8988T (cell line): Measurements from ENCODE around the gene PXDN.
"Not testable (repeated sequence)": the region's sequence is repeated elsewhere in the genome, so short reads cannot be mapped to it uniquely, and the experiment has no call there.

Experiments used
- DNase-seq: peaks from one replicate; pipeline ENCODE4 v3.0.0; 2011

PXDN gene

GRCh38 chr2:1740716-1741589, 3.4 kb downstream of the PXDN start:
- no peak for DNase-seq

- DNase-seq = no peak
Observed at GRCh38 chr2:1739961-1740715, 4.2 kb downstream of the PXDN start.

GRCh38 chr2:1739322-1739957, 4.9 kb downstream of the PXDN start:
- DNase-seq = no peak

GRCh38 chr2:1738646-1739302, 5.5 kb downstream of the PXDN start:
- DNase-seq = no peak

GRCh38 chr2:1738163-1738562, 6.2 kb downstream of the PXDN start:
- no peak for DNase-seq

GRCh38 chr2:1736997-1737480, 7.3 kb downstream of the PXDN start:
- DNase-seq = no peak

GRCh38 chr2:1736045-1736444, 8.3 kb downstream of the PXDN start:
- DNase-seq = no peak

GRCh38 chr2:1733298-1733697, 11.0 kb downstream of the PXDN start:
- not testable (repeated sequence) for DNase-seq

- DNase-seq = no peak
Observed at GRCh38 chr2:1731963-1732768, 12.1 kb downstream of the PXDN start.

- no peak for DNase-seq
Observed at GRCh38 chr2:1731447-1731962, 12.8 kb downstream of the PXDN start.

GRCh38 chr2:1730015-1730927, 14.0 kb downstream of the PXDN start:
- no peak for DNase-seq

GRCh38 chr2:1729242-1729641, 15.1 kb downstream of the PXDN start:
- no peak for DNase-seq

GRCh38 chr2:1728821-1729220, 15.5 kb downstream of the PXDN start:
- no peak for DNase-seq

GRCh38 chr2:1727796-1728474, 16.4 kb downstream of the PXDN start:
- no peak for DNase-seq

- no peak for DNase-seq
Observed at GRCh38 chr2:1727101-1727771, 17.1 kb downstream of the PXDN start.

GRCh38 chr2:1726558-1726957, 17.8 kb downstream of the PXDN start:
- no peak for DNase-seq

GRCh38 chr2:1724351-1724750, 20.0 kb downstream of the PXDN start:
- not testable (repeated sequence) for DNase-seq

- no peak for DNase-seq
Observed at GRCh38 chr2:1723397-1724042, 20.8 kb downstream of the PXDN start.

GRCh38 chr2:1722692-1723091, 21.6 kb downstream of the PXDN start:
- DNase-seq = no peak
